Measurements from ENCODE around the gene SLC2A13. TPM values are rescaled to one million over a fixed set of nuclear protein-coding genes. Genes with fewer than 3 reads are reported as not detected.

Gene SLC2A13
- polyA plus RNA-seq, 4 donors = 1.1 to 28.5 (median 3.0) TPM

- no peaks in the 10 kb centered on the region for H3K36me3 ChIP-seq (ENCODE audit: control insufficient read depth in 3 of 3, insufficient read depth in 2 of 3, low read depth in 1 of 3, low read length in 3 of 3)
- 84 to 94% (median 90%) methylated on average over 2 of the region's 2 CpGs for WGBS, 3 donors
- no peak overlapping the region for H3K27ac ChIP-seq (ENCODE audit: low read depth in 1 of 3, low read length in 2 of 3)
- FAIRE-seq (no peak), DNase-seq (no peak)
- H3K4me3 ChIP-seq (ENCODE audit: low read depth in 1 of 3, low read length in 3 of 3) = no peak overlapping the region
- no peaks in the 10 kb centered on the region for H3K4me1 ChIP-seq (ENCODE audit: control insufficient read depth in 3 of 3, insufficient read depth in 2 of 3, low read depth in 1 of 3, low read length in 2 of 3)
- no peaks in the 10 kb centered on the region for H3K9me3 ChIP-seq (ENCODE audit: control insufficient read depth in 2 of 2, insufficient read depth in 1 of 2, low read depth in 1 of 2, low read length in 1 of 2)
- no peaks in the 10 kb centered on the region for H3K27me3 ChIP-seq (ENCODE audit: control insufficient read depth in 3 of 3, insufficient read depth in 3 of 3, low read length in 3 of 3)
Measured at GRCh38 chr12:39959467-39959866, 146.4 kb downstream of the SLC2A13 start.

- Histone ChIP-seq H3K36me3 (ENCODE audit: control insufficient read depth in 3 of 3, insufficient read depth in 2 of 3, low read depth in 1 of 3, low read length in 3 of 3) (no peaks in the 10 kb centered on the region), H3K9me3 (ENCODE audit: control insufficient read depth in 2 of 2, insufficient read depth in 1 of 2, low read depth in 1 of 2, low read length in 1 of 2) (no peaks in the 10 kb centered on the region), H3K4me3 (ENCODE audit: low read depth in 1 of 3, low read length in 3 of 3) (no peak overlapping the region), H3K4me1 (ENCODE audit: control insufficient read depth in 3 of 3, insufficient read depth in 2 of 3, low read depth in 1 of 3, low read length in 2 of 3) (no peaks in the 10 kb centered on the region), H3K27me3 (ENCODE audit: control insufficient read depth in 3 of 3, insufficient read depth in 3 of 3, low read length in 3 of 3) (no peaks in the 10 kb centered on the region), H3K27ac (ENCODE audit: low read depth in 1 of 3, low read length in 2 of 3) (no peak overlapping the region)
- no peak for FAIRE-seq
- 78 to 95% (median 92%) methylated on average over 2 of the region's 2 CpGs for WGBS, 3 donors
- DNase-seq = no peak
Measured at GRCh38 chr12:39959031-39959430, 146.8 kb downstream of the SLC2A13 start.

GRCh38 chr12:39958377-39958776 lies 147.5 kb downstream of the SLC2A13 start:
- Histone ChIP-seq H3K36me3 (ENCODE audit: control insufficient read depth in 3 of 3, insufficient read depth in 2 of 3, low read depth in 1 of 3, low read length in 3 of 3) (no peaks in the 10 kb centered on the region), H3K27ac (ENCODE audit: low read depth in 1 of 3, low read length in 2 of 3) (no peak overlapping the region), H3K4me3 (ENCODE audit: low read depth in 1 of 3, low read length in 3 of 3) (no peak overlapping the region), H3K9me3 (ENCODE audit: control insufficient read depth in 2 of 2, insufficient read depth in 1 of 2, low read depth in 1 of 2, low read length in 1 of 2) (no peaks in the 10 kb centered on the region), H3K27me3 (ENCODE audit: control insufficient read depth in 3 of 3, insufficient read depth in 3 of 3, low read length in 3 of 3) (no peaks in the 10 kb centered on the region), H3K4me1 (ENCODE audit: control insufficient read depth in 3 of 3, insufficient read depth in 2 of 3, low read depth in 1 of 3, low read length in 2 of 3) (no peaks in the 10 kb centered on the region)
- no peak for DNase-seq
- no peak for FAIRE-seq
- 86 to 97% (median 91%) methylated on average over 3 of the region's 3 CpGs for WGBS, 3 donors

GRCh38 chr12:39956725-39957124 lies 149.2 kb downstream of the SLC2A13 start:
- no peaks in the 10 kb centered on the region for H3K9me3 ChIP-seq (ENCODE audit: control insufficient read depth in 2 of 2, insufficient read depth in 1 of 2, low read depth in 1 of 2, low read length in 1 of 2)
- H3K27me3 ChIP-seq (ENCODE audit: control insufficient read depth in 3 of 3, insufficient read depth in 3 of 3, low read length in 3 of 3) = no peaks in the 10 kb centered on the region
- no peaks in the 10 kb centered on the region for H3K36me3 ChIP-seq (ENCODE audit: control insufficient read depth in 3 of 3, insufficient read depth in 2 of 3, low read depth in 1 of 3, low read length in 3 of 3)
- no peaks in the 10 kb centered on the region for H3K4me1 ChIP-seq (ENCODE audit: control insufficient read depth in 3 of 3, insufficient read depth in 2 of 3, low read depth in 1 of 3, low read length in 2 of 3)
- DNase-seq (no peak), FAIRE-seq (no peak)
- H3K4me3 ChIP-seq (ENCODE audit: low read depth in 1 of 3, low read length in 3 of 3) = no peak overlapping the region
- 91 to 96% (median 92%) methylated on average over 2 of the region's 2 CpGs for WGBS, 3 donors
- H3K27ac ChIP-seq (ENCODE audit: low read depth in 1 of 3, low read length in 2 of 3) = no peak overlapping the region

- H3K4me1 ChIP-seq (ENCODE audit: control insufficient read depth in 3 of 3, insufficient read depth in 2 of 3, low read depth in 1 of 3, low read length in 2 of 3) = no peaks in the 10 kb centered on the region
- peaks cover 0 to 8% (median 0%) of the 10 kb centered on the region in 3 donors for H3K36me3 ChIP-seq (ENCODE audit: control insufficient read depth in 3 of 3, insufficient read depth in 2 of 3, low read depth in 1 of 3, low read length in 3 of 3)
- no peaks in the 10 kb centered on the region for H3K27me3 ChIP-seq (ENCODE audit: control insufficient read depth in 3 of 3, insufficient read depth in 3 of 3, low read length in 3 of 3)
- H3K4me3 ChIP-seq (ENCODE audit: low read depth in 1 of 3, low read length in 3 of 3) = no peak overlapping the region
- DNase-seq (no peak), FAIRE-seq (no peak)
- WGBS, 3 donors = 94 to 98% (median 97%) methylated on average over 14 of the region's 14 CpGs
- H3K27ac ChIP-seq (ENCODE audit: low read depth in 1 of 3, low read length in 2 of 3) = no peak overlapping the region
- peaks cover 0 to 7% of the 10 kb centered on the region in 2 donors for H3K9me3 ChIP-seq (ENCODE audit: control insufficient read depth in 2 of 2, insufficient read depth in 1 of 2, low read depth in 1 of 2, low read length in 1 of 2)
Measured at GRCh38 chr12:39946361-39947280, 159.3 kb downstream of the SLC2A13 start.

GRCh38 chr12:39937119-39937518 lies 168.8 kb downstream of the SLC2A13 start:
- peak in 1 of 2 donors; percentile 3 for DNase-seq
- Histone ChIP-seq H3K27ac (ENCODE audit: low read depth in 1 of 3, low read length in 2 of 3) (no peak overlapping the region), H3K4me3 (ENCODE audit: low read depth in 1 of 3, low read length in 3 of 3) (no peak overlapping the region), H3K4me1 (ENCODE audit: control insufficient read depth in 3 of 3, insufficient read depth in 2 of 3, low read depth in 1 of 3, low read length in 2 of 3) (no peaks in the 10 kb centered on the region), H3K9me3 (ENCODE audit: control insufficient read depth in 2 of 2, insufficient read depth in 1 of 2, low read depth in 1 of 2, low read length in 1 of 2) (no peaks in the 10 kb centered on the region), H3K36me3 (ENCODE audit: control insufficient read depth in 3 of 3, insufficient read depth in 2 of 3, low read depth in 1 of 3, low read length in 3 of 3) (no peaks in the 10 kb centered on the region), H3K27me3 (ENCODE audit: control insufficient read depth in 3 of 3, insufficient read depth in 3 of 3, low read length in 3 of 3) (no peaks in the 10 kb centered on the region)
- WGBS, 3 donors = 17 to 77% (median 43%) methylated on average over 1 of the region's 1 CpG
- no peak for FAIRE-seq

- no peak overlapping the region for H3K4me3 ChIP-seq (ENCODE audit: low read depth in 1 of 3, low read length in 3 of 3)
- no peak overlapping the region for H3K27ac ChIP-seq (ENCODE audit: low read depth in 1 of 3, low read length in 2 of 3)
- FAIRE-seq (no peak), DNase-seq (no peak)
- WGBS, 3 donors = 88 to 91% (median 90%) methylated on average over 2 of the region's 2 CpGs
- no peaks in the 10 kb centered on the region for H3K4me1 ChIP-seq (ENCODE audit: control insufficient read depth in 3 of 3, insufficient read depth in 2 of 3, low read depth in 1 of 3, low read length in 2 of 3)
- no peaks in the 10 kb centered on the region for H3K9me3 ChIP-seq (ENCODE audit: control insufficient read depth in 2 of 2, insufficient read depth in 1 of 2, low read depth in 1 of 2, low read length in 1 of 2)
- no peaks in the 10 kb centered on the region for H3K36me3 ChIP-seq (ENCODE audit: control insufficient read depth in 3 of 3, insufficient read depth in 2 of 3, low read depth in 1 of 3, low read length in 3 of 3)
- H3K27me3 ChIP-seq (ENCODE audit: control insufficient read depth in 3 of 3, insufficient read depth in 3 of 3, low read length in 3 of 3) = no peaks in the 10 kb centered on the region
Measured at GRCh38 chr12:39935839-39936238, 170.0 kb downstream of the SLC2A13 start.

- Histone ChIP-seq H3K27me3 (ENCODE audit: control insufficient read depth in 3 of 3, insufficient read depth in 3 of 3, low read length in 3 of 3) (no peaks in the 10 kb centered on the region), H3K4me1 (ENCODE audit: control insufficient read depth in 3 of 3, insufficient read depth in 2 of 3, low read depth in 1 of 3, low read length in 2 of 3) (no peaks in the 10 kb centered on the region), H3K27ac (ENCODE audit: low read depth in 1 of 3, low read length in 2 of 3) (no peak overlapping the region), H3K36me3 (ENCODE audit: control insufficient read depth in 3 of 3, insufficient read depth in 2 of 3, low read depth in 1 of 3, low read length in 3 of 3) (no peaks in the 10 kb centered on the region), H3K4me3 (ENCODE audit: low read depth in 1 of 3, low read length in 3 of 3) (no peak overlapping the region), H3K9me3 (ENCODE audit: control insufficient read depth in 2 of 2, insufficient read depth in 1 of 2, low read depth in 1 of 2, low read length in 1 of 2) (no peaks in the 10 kb centered on the region)
- DNase-seq (no peak), FAIRE-seq (no peak)
- WGBS, 3 donors = 82 to 91% (median 85%) methylated on average over 1 of the region's 1 CpG
Measured at GRCh38 chr12:39935275-39935674, 170.6 kb downstream of the SLC2A13 start.

GRCh38 chr12:39931857-39932256 lies 174.0 kb downstream of the SLC2A13 start:
- Histone ChIP-seq H3K4me3 (ENCODE audit: low read depth in 1 of 3, low read length in 3 of 3) (no peak overlapping the region), H3K36me3 (ENCODE audit: control insufficient read depth in 3 of 3, insufficient read depth in 2 of 3, low read depth in 1 of 3, low read length in 3 of 3) (no peaks in the 10 kb centered on the region), H3K27ac (ENCODE audit: low read depth in 1 of 3, low read length in 2 of 3) (no peak overlapping the region), H3K9me3 (ENCODE audit: control insufficient read depth in 2 of 2, insufficient read depth in 1 of 2, low read depth in 1 of 2, low read length in 1 of 2) (no peaks in the 10 kb centered on the region), H3K4me1 (ENCODE audit: control insufficient read depth in 3 of 3, insufficient read depth in 2 of 3, low read depth in 1 of 3, low read length in 2 of 3) (no peaks in the 10 kb centered on the region), H3K27me3 (ENCODE audit: control insufficient read depth in 3 of 3, insufficient read depth in 3 of 3, low read length in 3 of 3) (no peaks in the 10 kb centered on the region)
- no peak for FAIRE-seq
- DNase-seq = no peak
